ENCODE data around the gene OR6S1.

GRCh38 chr14:20645481-20645880 is 4.0 kb upstream of the OR6S1 start:
- TF ChIP-seq, protein P1, sequence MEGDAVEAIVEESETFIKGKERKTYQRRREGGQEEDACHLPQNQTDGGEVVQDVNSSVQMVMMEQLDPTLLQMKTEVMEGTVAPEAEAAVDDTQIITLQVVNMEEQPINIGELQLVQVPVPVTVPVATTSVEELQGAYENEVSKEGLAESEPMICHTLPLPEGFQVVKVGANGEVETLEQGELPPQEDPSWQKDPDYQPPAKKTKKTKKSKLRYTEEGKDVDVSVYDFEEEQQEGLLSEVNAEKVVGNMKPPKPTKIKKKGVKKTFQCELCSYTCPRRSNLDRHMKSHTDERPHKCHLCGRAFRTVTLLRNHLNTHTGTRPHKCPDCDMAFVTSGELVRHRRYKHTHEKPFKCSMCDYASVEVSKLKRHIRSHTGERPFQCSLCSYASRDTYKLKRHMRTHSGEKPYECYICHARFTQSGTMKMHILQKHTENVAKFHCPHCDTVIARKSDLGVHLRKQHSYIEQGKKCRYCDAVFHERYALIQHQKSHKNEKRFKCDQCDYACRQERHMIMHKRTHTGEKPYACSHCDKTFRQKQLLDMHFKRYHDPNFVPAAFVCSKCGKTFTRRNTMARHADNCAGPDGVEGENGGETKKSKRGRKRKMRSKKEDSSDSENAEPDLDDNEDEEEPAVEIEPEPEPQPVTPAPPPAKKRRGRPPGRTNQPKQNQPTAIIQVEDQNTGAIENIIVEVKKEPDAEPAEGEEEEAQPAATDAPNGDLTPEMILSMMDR (optimal IDR thresholded peaks at IDR 0.05 in 1 of 3, IDR thresholded peaks at IDR 0.05 in 1 of 3, conservative IDR thresholded peaks at IDR 0.05 in 1 of 3; ENCODE audit: extremely low read depth in 1 of 3, insufficient read depth in 2 of 3, low read length in 3 of 3): no peak
- TF ChIP-seq EZH2 (IDR thresholded peaks at IDR 0.05; ENCODE audit: low read length): no peak

Measured in keratinocyte (primary cell).